Epithelial cell of esophagus (primary cell): ENCODE data around the gene HUS1.

ENCODE experiments used
- DNase-seq: peaks from one replicate; pipeline ENCODE4 v3.0.0; 2010; ENCODE audit warnings: low read depth
- H3K4me3 ChIP-seq: 2 replicates; pipeline ENCODE4 v1.5.1; 2011; ENCODE audit warnings: mild to moderate bottlenecking, low read length, control low read depth
- TF ChIP-seq, protein P1 (sequence below): IDR thresholded peaks from 2 replicates; pipeline ENCODE4 v1.5.1; 2011; ENCODE audit warnings: low read depth, mild to moderate bottlenecking, low read length, control low read depth, inconsistent platforms; ENCODE audit not compliant: insufficient read depth; ENCODE audit errors: missing control alignments

Gene HUS1

DNA sequence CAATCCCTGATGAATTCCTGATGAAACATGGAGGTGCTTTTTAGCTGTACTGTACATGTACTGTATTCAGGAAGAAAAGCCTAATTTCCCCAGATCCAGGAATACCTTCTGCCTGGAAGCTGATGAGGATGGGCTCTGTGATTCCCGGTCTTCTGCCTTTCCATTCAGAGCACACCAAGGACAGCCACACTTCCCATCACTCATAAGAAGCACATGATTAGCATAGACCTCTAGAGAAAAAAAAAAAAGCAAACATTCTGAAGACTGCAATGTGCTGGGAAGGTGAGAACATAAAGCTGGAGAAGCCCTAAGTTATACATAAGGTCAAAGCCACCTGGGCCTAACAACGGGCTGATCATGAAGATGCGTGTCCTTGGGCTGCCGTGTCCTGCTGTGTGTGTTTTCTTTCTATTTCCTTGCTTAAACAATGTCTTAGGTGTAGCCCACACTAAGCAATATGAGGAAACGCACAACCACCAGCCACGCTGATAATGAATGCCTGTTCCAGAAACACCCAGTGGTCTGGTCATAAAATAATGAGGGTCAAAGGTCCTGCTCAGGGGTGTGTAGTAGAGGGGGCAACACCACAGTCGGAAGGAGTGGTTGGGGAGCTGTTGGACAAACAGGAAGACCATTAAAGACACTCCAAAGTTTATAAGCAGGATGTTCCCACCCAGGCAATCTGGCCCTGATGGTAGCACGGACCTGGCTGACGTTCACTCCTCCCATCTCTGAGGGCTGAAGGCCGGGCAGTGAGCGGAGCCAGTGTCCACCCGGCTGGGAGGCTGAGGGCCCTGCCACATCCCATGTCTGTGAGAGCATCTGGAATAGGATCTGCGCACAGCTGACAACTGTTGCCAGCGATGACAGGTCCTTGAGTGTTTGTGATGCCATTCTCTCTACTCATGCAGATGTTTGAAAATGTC is 39.1 kb downstream of the HUS1 start:
- TF ChIP-seq, protein P1, sequence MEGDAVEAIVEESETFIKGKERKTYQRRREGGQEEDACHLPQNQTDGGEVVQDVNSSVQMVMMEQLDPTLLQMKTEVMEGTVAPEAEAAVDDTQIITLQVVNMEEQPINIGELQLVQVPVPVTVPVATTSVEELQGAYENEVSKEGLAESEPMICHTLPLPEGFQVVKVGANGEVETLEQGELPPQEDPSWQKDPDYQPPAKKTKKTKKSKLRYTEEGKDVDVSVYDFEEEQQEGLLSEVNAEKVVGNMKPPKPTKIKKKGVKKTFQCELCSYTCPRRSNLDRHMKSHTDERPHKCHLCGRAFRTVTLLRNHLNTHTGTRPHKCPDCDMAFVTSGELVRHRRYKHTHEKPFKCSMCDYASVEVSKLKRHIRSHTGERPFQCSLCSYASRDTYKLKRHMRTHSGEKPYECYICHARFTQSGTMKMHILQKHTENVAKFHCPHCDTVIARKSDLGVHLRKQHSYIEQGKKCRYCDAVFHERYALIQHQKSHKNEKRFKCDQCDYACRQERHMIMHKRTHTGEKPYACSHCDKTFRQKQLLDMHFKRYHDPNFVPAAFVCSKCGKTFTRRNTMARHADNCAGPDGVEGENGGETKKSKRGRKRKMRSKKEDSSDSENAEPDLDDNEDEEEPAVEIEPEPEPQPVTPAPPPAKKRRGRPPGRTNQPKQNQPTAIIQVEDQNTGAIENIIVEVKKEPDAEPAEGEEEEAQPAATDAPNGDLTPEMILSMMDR, result no peak
- no peak for DNase-seq
- no peak overlapping the region for H3K4me3 ChIP-seq

GRCh38 chr7:47939425-47940036 is 39.9 kb downstream of the HUS1 start:
- no peak for DNase-seq
- TF ChIP-seq, protein P1, result no peak
- H3K4me3 ChIP-seq, result no peak overlapping the region

GRCh38 chr7:47938574-47939165 is 40.7 kb downstream of the HUS1 start:
- TF ChIP-seq, protein P1, result no peak
- H3K4me3 ChIP-seq, result no peak overlapping the region
- no peak for DNase-seq

DNA sequence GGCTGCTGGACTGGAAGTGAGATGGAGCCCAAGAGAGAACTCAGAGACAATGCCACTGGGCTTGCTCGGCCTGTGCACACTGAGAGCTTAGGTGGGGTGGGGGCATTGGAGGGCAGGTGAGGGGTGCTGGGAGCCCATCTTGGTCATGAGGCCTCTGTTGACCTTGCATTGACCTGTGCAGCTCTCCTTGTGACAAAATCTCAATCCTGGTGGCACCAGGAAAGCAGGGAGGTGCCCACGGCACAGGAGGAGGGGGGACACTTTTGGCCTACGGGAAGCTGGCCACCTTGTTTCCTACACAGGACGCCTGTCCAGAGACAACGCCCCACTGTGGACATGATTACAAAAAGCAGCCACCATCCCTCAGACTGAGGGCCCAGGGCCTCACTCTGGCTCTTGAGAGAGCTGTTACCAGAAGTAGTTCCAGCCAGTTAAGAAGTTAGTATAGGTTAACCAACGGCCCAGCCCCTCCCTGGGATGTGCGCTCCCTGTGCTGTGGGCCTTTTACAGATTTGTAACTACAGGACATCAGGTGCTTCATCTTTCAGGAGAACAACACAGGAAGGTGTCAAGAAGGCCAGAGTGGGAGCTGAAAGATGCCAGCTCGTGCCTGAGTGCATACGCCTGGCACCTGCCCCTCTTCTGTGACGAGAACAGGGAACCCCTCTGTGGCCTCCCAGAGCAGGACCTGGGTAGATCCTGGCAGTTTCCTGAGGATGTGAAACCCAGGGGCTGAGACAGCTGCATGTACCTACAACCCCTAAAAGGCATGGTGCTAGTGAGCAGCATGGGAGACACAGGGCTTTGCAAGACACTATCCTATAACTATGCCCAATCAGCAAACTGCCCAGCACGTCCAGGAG is 41.5 kb downstream of the HUS1 start:
- TF ChIP-seq, protein P1, result no peak
- no peak for DNase-seq
- H3K4me3 ChIP-seq, result no peak overlapping the region

- H3K4me3 ChIP-seq, result no peak overlapping the region
These were observed 42.2 kb downstream of the HUS1 start for GRCh38 chr7:47937065-47937687.

More at GRCh38 chr7:47937065-47937687, 42.2 kb downstream of the HUS1 start:
- DNase-seq, result no peak
- TF ChIP-seq, protein P1, result no peak
